Body of pancreas (tissue), 4 donors: ENCODE measurements around the gene CDC42EP4. TPM values are rescaled to one million over a fixed set of nuclear protein-coding genes. Genes with fewer than 3 reads are reported as not detected.
A peak's percentile ranks its signal among the peaks of the same experiment; 100 is the strongest.
"Not testable (repeated sequence)": the region's sequence is repeated elsewhere in the genome, so short reads cannot be mapped to it uniquely, and the experiment has no call there.

Source experiments
- ATAC-seq: fragments of 150-250 bp; one replicate; pipeline ENCODE4 v1.9.1; 2016
- DNase-seq, 4 donors: peaks; one replicate each; pipeline ENCODE4 v3.0.0-alpha.2; 2019
- H3K27ac ChIP-seq, 4 donors: fragments of 200-600 bp; sonication (generic); 1 replicate in 3 of 4; 2 replicates in 1 of 4; pipeline versions ENCODE4 v1.5.1 to v1.6.1; 2016 to 2019; ENCODE audit warnings: mild to moderate bottlenecking in 1 of 4, mixed read lengths in 1 of 4, moderate library complexity in 1 of 4
- H3K27me3 ChIP-seq, 2 donors: fragments of 200-600 bp; sonication (generic); one replicate each; pipeline ENCODE4 v1.6.0; 2016; ENCODE audit warnings: mild to moderate bottlenecking in 1 of 2
- H3K36me3 ChIP-seq, 2 donors: fragments of 200-600 bp; sonication (generic); replicated peaks in 1 of 2; 2 replicates each; pipeline ENCODE4 v1.5.1; 2016; ENCODE audit warnings: low read depth in 2 of 2; ENCODE audit not compliant: insufficient read depth in 1 of 2
- H3K4me1 ChIP-seq: fragments of 200-600 bp; sonication (generic); one replicate; pipeline ENCODE4 v1.6.0; 2016
- H3K4me3 ChIP-seq, 2 donors: fragments of 200-600 bp; sonication (generic); 1 replicate in 1 of 2; 2 replicates in 1 of 2; pipeline ENCODE4 v1.5.1; 2016 to 2019
- H3K9me3 ChIP-seq, 3 donors: fragments of 200-600 bp; sonication (generic); 1 replicate in 2 of 3; 2 replicates in 1 of 3; pipeline ENCODE4 v1.5.1; 2016
- CTCF ChIP-seq, 7 experiments: fragments of 450-650 bp in 4 of 7; fragments of 200-600 bp in 3 of 7; sonication (generic) in 3 of 7; IDR thresholded peaks; one replicate each; pipeline ENCODE4 v1.5.1; 2016 to 2019; ENCODE audit warnings: antibody characterized with exemption in 7 of 7
- POLR2A ChIP-seq, 3 donors: fragments of 450-650 bp; IDR thresholded peaks; one replicate each; pipeline ENCODE4 v1.6.1; 2016; ENCODE audit warnings: antibody characterized with exemption in 3 of 3, mild to moderate bottlenecking in 2 of 3
- WGBS, 2 donors: methylation state at CpG; one replicate each; pipeline ENCODE4 v1.1.5; 2017; 5-methylcytosine and 5-hydroxymethylcytosine counted together
- intact Hi-C: fragments of 100-400 bp; cut with DNase I; formaldehyde crosslinking; loops from one replicate; pipeline ENCODE4 v1.15.1; 2023
- total RNA-seq, 2 donors: library from RNA; depleted of rRNA; stranded (reverse); fragments of >200 nt; gene quantifications; one replicate each; pipeline ENCODE4 v1.1.0, GENCODE V29; 2016

Gene CDC42EP4
- total RNA-seq, 2 donors from 2014 or later = 47.0 to 60.6 TPM

- no peak for DNase-seq
- Histone ChIP-seq H3K27me3 (no peaks in the 10 kb centered on the region), H3K4me1 (peaks cover 31% of the 10 kb centered on the region), H3K9me3 (no peaks in the 10 kb centered on the region), H3K36me3 (no peaks in the 10 kb centered on the region), H3K27ac (no peak overlapping the region), H3K4me3 (no peak overlapping the region)
- ATAC-seq = no peak
- TF ChIP-seq CTCF (IDR thresholded peaks at IDR 0.05) (no peak), POLR2A (IDR thresholded peaks at IDR 0.05) (no peak)
- 74 to 76% methylated on average over 8 of the region's 8 CpGs for WGBS, 2 donors
- intact Hi-C loops = loop anchor here (10.0 kb wide), 1 partner anchor 59 kb away; no protein-coding TSS in a partner anchor
These were observed 1.8 kb upstream of the CDC42EP4 start for GRCh38 chr17:73313526-73314127.

- H3K9me3 ChIP-seq, H3K4me3 ChIP-seq, H3K27me3 ChIP-seq, H3K36me3 ChIP-seq, DNase-seq, ATAC-seq: not testable (repeated sequence)
- peak overlapping the region; percentile 96 to 99 (median 96) for H3K27ac ChIP-seq
- WGBS, 2 donors = 84 to 85% methylated on average over 10 to 11 of the region's 11 CpGs
- peaks cover 37% of the 10 kb centered on the region for H3K4me1 ChIP-seq
- intact Hi-C loops = loop anchor here (10.0 kb wide), 1 partner anchor 58 kb away; no protein-coding TSS in a partner anchor
These were observed 1.1 kb upstream of the CDC42EP4 start for GRCh38 chr17:73312887-73313286.

- no peak for TF ChIP-seq POLR2A (IDR thresholded peaks at IDR 0.05)
- no peak for TF ChIP-seq CTCF (IDR thresholded peaks at IDR 0.05)
- Histone ChIP-seq H3K27me3 (no peaks in the 10 kb centered on the region), H3K27ac (peak overlapping the region; percentile 96 to 99 (median 96)), H3K4me3 (peak overlapping the region; percentile 74 to 91), H3K36me3 (no peaks in the 10 kb centered on the region), H3K4me1 (peaks cover 39% of the 10 kb centered on the region), H3K9me3 (no peaks in the 10 kb centered on the region)
- ATAC-seq (peak; percentile 2), DNase-seq (no peak)
- 0% methylated on average over 1 to 38 of the region's 38 CpGs for WGBS, 2 donors
- intact Hi-C loops = loop anchor here (10.0 kb wide), 1 partner anchor 57 kb away; no protein-coding TSS in a partner anchor
These were observed 397 bp downstream of the CDC42EP4 start for GRCh38 chr17:73311428-73311780.

GRCh38 chr17:73309727-73310596, 1.8 kb downstream of the CDC42EP4 start:
- H3K36me3 ChIP-seq = no peaks in the 10 kb centered on the region
- no peaks in the 10 kb centered on the region for H3K27me3 ChIP-seq
- peak overlapping the region; percentile 74 to 91 for H3K4me3 ChIP-seq
- TF ChIP-seq CTCF (IDR thresholded peaks at IDR 0.05) (peak in 1 of 7 experiments; percentile 0), POLR2A (IDR thresholded peaks at IDR 0.05) (peak; percentile 67 to 93 (median 92))
- no peaks in the 10 kb centered on the region for H3K9me3 ChIP-seq
- ATAC-seq (peak; percentile 32), DNase-seq (peak; percentile 84 to 92 (median 90))
- WGBS, 2 donors = 4 to 5% methylated on average over 17 to 21 of the region's 21 CpGs
- intact Hi-C loops = loop anchor here (10.0 kb wide), 1 partner anchor 55 kb away; no protein-coding TSS in a partner anchor
- H3K27ac ChIP-seq = peak overlapping the region; percentile 96 to 99 (median 96)
- H3K4me1 ChIP-seq = peaks cover 53% of the 10 kb centered on the region

GRCh38 chr17:73308959-73309358, 2.8 kb downstream of the CDC42EP4 start:
- H3K9me3 ChIP-seq, ATAC-seq, H3K36me3 ChIP-seq, H3K27me3 ChIP-seq, H3K4me3 ChIP-seq, intact Hi-C loops: not testable (repeated sequence)
- Histone ChIP-seq H3K4me1 (peaks cover 63% of the 10 kb centered on the region), H3K27ac (peak overlapping the region; percentile 96 to 99 (median 96))
- 20 to 30% methylated on average over 5 of the region's 5 CpGs for WGBS, 2 donors
- peak in 2 of 4 donors; percentile 43 to 44 for DNase-seq
